DND-41 (cell line): Measurements from ENCODE around the gene CNIH2.

Experiments used
- EZH2 ChIP-seq: IDR thresholded peaks from 3 replicates; pipeline ENCODE4 v1.6.1; 2012; ENCODE audit warnings: borderline replicate concordance, low read depth, mild to moderate bottlenecking, moderate library complexity, low read length, inconsistent platforms; ENCODE audit not compliant: severe bottlenecking
- TF ChIP-seq, protein P1 (sequence below): IDR thresholded peaks from 2 replicates; pipeline ENCODE4 v1.5.1; 2012; ENCODE audit warnings: borderline replicate concordance, low read length, moderate library complexity, mild to moderate bottlenecking; ENCODE audit not compliant: poor library complexity, severe bottlenecking; ENCODE audit errors: extremely low read depth

DNA sequence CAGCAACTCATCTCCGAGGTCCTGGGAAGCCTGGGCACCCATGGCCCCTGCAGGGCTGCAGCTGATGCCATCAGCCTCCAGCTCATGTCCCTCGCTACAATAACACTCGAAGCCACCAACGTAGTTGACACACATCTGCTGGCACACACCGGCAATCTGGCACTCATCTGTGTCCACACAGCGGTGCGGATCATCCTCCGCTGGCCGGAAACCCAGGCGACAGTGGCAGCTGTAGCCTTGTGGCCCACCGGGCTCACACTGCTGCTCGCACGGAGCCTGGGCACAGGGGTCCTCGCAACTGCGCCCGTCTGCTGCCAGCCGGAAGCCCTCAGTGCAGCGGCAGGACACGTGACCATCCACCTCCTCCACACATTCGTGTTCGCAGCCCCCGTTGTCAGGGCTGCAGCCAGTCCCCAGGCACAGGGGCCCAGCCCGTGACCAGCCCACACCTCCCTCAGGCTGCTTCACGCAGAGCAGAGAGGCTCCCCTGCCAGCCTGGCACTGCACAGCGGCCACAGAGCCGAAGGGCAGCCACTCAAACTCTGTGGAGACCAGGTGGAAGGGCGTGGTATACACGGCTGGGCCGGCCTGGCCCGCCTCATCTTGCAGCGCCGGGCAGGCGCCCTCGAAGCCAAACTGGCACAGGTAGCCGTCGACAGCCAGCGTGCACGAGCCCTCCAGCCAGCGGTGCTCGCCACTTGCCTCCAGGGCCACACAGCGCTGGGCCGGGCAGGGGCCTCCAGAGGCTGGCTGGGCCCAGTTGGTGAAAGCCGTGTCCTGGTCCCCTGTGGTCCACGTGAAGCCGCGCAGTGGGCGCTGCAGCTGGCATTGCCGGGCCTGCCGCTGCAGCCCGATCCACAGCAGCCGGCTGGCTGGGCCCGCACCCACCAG lies 38.2 kb downstream of the CNIH2 start:
- TF ChIP-seq, protein P1, sequence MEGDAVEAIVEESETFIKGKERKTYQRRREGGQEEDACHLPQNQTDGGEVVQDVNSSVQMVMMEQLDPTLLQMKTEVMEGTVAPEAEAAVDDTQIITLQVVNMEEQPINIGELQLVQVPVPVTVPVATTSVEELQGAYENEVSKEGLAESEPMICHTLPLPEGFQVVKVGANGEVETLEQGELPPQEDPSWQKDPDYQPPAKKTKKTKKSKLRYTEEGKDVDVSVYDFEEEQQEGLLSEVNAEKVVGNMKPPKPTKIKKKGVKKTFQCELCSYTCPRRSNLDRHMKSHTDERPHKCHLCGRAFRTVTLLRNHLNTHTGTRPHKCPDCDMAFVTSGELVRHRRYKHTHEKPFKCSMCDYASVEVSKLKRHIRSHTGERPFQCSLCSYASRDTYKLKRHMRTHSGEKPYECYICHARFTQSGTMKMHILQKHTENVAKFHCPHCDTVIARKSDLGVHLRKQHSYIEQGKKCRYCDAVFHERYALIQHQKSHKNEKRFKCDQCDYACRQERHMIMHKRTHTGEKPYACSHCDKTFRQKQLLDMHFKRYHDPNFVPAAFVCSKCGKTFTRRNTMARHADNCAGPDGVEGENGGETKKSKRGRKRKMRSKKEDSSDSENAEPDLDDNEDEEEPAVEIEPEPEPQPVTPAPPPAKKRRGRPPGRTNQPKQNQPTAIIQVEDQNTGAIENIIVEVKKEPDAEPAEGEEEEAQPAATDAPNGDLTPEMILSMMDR = no peak
- TF ChIP-seq EZH2 = no peak
